HL-60 (cell line): Measurements from ENCODE around the gene U2AF1L4.

Experiments used
- POLR2AphosphoS5 ChIP-seq: IDR thresholded peaks from 2 replicates; pipeline ENCODE4 v1.6.1; 2012; ENCODE audit warnings: low read depth
- TF ChIP-seq, protein P1 (sequence below): IDR thresholded peaks from one replicate; pipeline ENCODE4 v1.5.1; 2011; ENCODE audit warnings: low read length, control low read depth, inconsistent platforms; ENCODE audit not compliant: insufficient read depth

DNA sequence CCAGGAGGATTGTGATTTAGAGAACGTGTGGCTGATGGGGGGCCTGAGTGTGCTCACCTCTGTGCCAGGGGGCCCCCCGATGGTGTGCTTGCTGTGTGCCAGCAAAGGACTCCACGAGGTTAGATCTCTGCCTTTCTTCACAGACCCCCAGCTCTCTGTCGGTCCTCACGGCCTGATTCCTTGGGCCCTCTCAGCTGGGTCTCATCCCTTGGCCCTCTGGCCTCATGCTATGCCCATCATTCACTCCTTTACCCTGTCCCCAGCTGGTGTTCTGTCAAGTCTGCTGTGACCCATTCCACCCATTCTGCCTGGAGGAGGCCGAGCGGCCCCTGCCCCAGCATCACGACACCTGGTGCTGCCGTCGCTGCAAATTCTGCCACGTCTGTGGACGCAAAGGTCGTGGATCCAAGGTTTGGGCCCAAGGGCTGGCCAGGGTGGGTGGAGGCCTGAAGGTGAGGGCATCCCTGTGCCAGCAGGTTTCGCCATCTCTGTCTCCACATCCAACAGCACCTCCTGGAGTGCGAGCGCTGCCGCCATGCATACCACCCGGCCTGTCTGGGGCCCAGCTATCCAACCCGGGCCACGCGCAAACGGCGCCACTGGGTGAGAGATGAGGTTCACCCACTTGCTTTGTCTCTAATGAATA, 19.9 kb downstream of the U2AF1L4 start:
- TF ChIP-seq POLR2AphosphoS5: no peak
- TF ChIP-seq, protein P1, sequence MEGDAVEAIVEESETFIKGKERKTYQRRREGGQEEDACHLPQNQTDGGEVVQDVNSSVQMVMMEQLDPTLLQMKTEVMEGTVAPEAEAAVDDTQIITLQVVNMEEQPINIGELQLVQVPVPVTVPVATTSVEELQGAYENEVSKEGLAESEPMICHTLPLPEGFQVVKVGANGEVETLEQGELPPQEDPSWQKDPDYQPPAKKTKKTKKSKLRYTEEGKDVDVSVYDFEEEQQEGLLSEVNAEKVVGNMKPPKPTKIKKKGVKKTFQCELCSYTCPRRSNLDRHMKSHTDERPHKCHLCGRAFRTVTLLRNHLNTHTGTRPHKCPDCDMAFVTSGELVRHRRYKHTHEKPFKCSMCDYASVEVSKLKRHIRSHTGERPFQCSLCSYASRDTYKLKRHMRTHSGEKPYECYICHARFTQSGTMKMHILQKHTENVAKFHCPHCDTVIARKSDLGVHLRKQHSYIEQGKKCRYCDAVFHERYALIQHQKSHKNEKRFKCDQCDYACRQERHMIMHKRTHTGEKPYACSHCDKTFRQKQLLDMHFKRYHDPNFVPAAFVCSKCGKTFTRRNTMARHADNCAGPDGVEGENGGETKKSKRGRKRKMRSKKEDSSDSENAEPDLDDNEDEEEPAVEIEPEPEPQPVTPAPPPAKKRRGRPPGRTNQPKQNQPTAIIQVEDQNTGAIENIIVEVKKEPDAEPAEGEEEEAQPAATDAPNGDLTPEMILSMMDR: no peak
